ENCODE data around the gene ITM2B. TPM values are rescaled to one million over a fixed set of nuclear protein-coding genes. Genes with fewer than 3 reads are reported as not detected.
A peak's percentile ranks its signal among the peaks of the same experiment; 100 is the strongest.

Gene ITM2B
- total RNA-seq, 1 experiment from 2014 or later = 178 TPM

DNA sequence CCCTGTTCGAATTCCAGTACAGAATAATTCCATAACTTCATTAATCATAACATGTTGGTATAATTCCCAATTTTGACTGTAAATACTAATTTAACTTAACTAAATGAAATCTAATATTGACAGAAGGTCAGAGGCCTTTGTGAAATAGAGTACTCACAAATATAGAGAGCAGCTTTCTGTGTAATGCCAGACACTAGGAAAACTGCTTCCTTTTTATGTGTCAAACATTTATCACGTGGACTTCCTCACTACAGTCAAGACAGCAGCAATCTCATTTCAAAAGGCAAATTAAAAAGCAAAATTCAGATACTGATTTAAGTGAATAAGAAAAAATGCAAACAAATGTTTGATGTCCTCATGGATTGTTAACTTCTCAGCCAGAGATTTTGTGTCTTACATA lies 13.1 kb downstream of the ITM2B start:
- H3K4me1 Mint-ChIP-seq = no peaks in the 10 kb centered on the region
- CTCF ChIA-PET = no interaction called here
- POLR2A ChIA-PET = no interaction called here
- no peak for ATAC-seq
- H3K9me3 Mint-ChIP-seq = no peaks in the 10 kb centered on the region
- no peak for TF ChIP-seq ZNF416 (CRISPR knock-in tag; IDR thresholded peaks at IDR 0.05)
- TF ChIP-seq, protein P1, sequence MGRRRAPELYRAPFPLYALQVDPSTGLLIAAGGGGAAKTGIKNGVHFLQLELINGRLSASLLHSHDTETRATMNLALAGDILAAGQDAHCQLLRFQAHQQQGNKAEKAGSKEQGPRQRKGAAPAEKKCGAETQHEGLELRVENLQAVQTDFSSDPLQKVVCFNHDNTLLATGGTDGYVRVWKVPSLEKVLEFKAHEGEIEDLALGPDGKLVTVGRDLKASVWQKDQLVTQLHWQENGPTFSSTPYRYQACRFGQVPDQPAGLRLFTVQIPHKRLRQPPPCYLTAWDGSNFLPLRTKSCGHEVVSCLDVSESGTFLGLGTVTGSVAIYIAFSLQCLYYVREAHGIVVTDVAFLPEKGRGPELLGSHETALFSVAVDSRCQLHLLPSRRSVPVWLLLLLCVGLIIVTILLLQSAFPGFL (CRISPR knock-in tag; IDR thresholded peaks at IDR 0.05; ENCODE audit: borderline replicate concordance) = no peak
- no peak for TF ChIP-seq KAT7 (CRISPR knock-in tag; IDR thresholded peaks at IDR 0.05; ENCODE audit: borderline replicate concordance)
- no peak for TF ChIP-seq ZNF138 (CRISPR knock-in tag; conservative IDR thresholded peaks at IDR 0.05)
- TF ChIP-seq MXD4 (CRISPR knock-in tag; IDR thresholded peaks at IDR 0.05; ENCODE audit: borderline replicate concordance) = no peak
- TF ChIP-seq, protein P2, sequence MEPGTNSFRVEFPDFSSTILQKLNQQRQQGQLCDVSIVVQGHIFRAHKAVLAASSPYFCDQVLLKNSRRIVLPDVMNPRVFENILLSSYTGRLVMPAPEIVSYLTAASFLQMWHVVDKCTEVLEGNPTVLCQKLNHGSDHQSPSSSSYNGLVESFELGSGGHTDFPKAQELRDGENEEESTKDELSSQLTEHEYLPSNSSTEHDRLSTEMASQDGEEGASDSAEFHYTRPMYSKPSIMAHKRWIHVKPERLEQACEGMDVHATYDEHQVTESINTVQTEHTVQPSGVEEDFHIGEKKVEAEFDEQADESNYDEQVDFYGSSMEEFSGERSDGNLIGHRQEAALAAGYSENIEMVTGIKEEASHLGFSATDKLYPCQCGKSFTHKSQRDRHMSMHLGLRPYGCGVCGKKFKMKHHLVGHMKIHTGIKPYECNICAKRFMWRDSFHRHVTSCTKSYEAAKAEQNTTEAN (CRISPR knock-in tag; IDR thresholded peaks at IDR 0.05) = no peak
- TF ChIP-seq SOX15 (CRISPR knock-in tag; IDR thresholded peaks at IDR 0.05) = no peak
- TF ChIP-seq ELF4 (CRISPR knock-in tag; IDR thresholded peaks at IDR 0.05; ENCODE audit: low read depth) = no peak
- TF ChIP-seq, protein P3, sequence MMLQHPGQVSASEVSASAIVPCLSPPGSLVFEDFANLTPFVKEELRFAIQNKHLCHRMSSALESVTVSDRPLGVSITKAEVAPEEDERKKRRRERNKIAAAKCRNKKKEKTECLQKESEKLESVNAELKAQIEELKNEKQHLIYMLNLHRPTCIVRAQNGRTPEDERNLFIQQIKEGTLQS (CRISPR knock-in tag; conservative IDR thresholded peaks at IDR 0.05) = no peak
- TF ChIP-seq ZNF219 (CRISPR knock-in tag; IDR thresholded peaks at IDR 0.05; ENCODE audit: borderline replicate concordance) = no peak
- TF ChIP-seq, protein P4, sequence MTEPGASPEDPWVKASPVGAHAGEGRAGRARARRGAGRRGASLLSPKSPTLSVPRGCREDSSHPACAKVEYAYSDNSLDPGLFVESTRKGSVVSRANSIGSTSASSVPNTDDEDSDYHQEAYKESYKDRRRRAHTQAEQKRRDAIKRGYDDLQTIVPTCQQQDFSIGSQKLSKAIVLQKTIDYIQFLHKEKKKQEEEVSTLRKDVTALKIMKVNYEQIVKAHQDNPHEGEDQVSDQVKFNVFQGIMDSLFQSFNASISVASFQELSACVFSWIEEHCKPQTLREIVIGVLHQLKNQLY (CRISPR knock-in tag; IDR thresholded peaks at IDR 0.05) = no peak
- TF ChIP-seq ZNF423 (CRISPR knock-in tag; IDR thresholded peaks at IDR 0.05) = no peak
- TF ChIP-seq, protein P5, sequence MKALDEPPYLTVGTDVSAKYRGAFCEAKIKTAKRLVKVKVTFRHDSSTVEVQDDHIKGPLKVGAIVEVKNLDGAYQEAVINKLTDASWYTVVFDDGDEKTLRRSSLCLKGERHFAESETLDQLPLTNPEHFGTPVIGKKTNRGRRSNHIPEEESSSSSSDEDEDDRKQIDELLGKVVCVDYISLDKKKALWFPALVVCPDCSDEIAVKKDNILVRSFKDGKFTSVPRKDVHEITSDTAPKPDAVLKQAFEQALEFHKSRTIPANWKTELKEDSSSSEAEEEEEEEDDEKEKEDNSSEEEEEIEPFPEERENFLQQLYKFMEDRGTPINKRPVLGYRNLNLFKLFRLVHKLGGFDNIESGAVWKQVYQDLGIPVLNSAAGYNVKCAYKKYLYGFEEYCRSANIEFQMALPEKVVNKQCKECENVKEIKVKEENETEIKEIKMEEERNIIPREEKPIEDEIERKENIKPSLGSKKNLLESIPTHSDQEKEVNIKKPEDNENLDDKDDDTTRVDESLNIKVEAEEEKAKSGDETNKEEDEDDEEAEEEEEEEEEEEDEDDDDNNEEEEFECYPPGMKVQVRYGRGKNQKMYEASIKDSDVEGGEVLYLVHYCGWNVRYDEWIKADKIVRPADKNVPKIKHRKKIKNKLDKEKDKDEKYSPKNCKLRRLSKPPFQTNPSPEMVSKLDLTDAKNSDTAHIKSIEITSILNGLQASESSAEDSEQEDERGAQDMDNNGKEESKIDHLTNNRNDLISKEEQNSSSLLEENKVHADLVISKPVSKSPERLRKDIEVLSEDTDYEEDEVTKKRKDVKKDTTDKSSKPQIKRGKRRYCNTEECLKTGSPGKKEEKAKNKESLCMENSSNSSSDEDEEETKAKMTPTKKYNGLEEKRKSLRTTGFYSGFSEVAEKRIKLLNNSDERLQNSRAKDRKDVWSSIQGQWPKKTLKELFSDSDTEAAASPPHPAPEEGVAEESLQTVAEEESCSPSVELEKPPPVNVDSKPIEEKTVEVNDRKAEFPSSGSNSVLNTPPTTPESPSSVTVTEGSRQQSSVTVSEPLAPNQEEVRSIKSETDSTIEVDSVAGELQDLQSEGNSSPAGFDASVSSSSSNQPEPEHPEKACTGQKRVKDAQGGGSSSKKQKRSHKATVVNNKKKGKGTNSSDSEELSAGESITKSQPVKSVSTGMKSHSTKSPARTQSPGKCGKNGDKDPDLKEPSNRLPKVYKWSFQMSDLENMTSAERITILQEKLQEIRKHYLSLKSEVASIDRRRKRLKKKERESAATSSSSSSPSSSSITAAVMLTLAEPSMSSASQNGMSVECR (CRISPR knock-in tag; IDR thresholded peaks at IDR 0.05; ENCODE audit: borderline replicate concordance) = no peak
- TF ChIP-seq JAZF1 (CRISPR knock-in tag; IDR thresholded peaks at IDR 0.05) = no peak
- TF ChIP-seq, protein P6, sequence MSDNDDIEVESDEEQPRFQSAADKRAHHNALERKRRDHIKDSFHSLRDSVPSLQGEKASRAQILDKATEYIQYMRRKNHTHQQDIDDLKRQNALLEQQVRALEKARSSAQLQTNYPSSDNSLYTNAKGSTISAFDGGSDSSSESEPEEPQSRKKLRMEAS (CRISPR knock-in tag; IDR thresholded peaks at IDR 0.05) = no peak
- DNase-seq (ENCODE audit: low spot score) = no peak
- no peaks in the 10 kb centered on the region for H3K36me3 Mint-ChIP-seq
- H3K4me3 Mint-ChIP-seq = no peak overlapping the region
- no peak overlapping the region for H3K27ac Mint-ChIP-seq
- no peaks in the 10 kb centered on the region for H3K27me3 Mint-ChIP-seq (ENCODE audit: low read depth)

DNA sequence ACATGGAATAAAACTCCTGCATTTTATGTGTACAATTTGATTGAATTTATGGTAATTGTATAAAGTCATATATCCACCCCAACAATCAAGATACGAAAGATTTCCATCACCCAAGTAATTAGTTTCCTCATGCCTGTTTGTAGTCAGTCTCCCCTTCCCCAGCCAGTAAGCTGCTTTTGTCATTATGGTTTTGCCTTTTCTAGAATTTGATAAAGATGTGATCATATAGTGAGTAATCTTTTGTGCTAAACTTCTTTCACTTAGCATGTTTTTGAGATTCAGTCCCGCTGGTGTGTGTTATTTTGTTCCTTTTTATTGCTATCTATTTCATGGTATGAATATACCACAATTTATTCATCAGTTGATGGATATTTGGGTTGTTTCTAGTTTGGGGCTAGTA lies 16.0 kb downstream of the ITM2B start:
- Mint-ChIP-seq H3K27me3 (ENCODE audit: low read depth) (no peaks in the 10 kb centered on the region), H3K4me3 (no peak overlapping the region), H3K9me3 (no peaks in the 10 kb centered on the region), H3K27ac (peak overlapping the region; percentile 32; the same call in 1 of the 2 replicates), H3K36me3 (peaks cover 5% of the 10 kb centered on the region), H3K4me1 (no peaks in the 10 kb centered on the region)
- POLR2A ChIA-PET = no interaction called here
- DNase-seq (ENCODE audit: low spot score) = no peak
- no peak for ATAC-seq
- CTCF ChIA-PET = no interaction called here
- TF ChIP-seq, protein P5 (CRISPR knock-in tag; IDR thresholded peaks at IDR 0.05; ENCODE audit: borderline replicate concordance) = no peak
- TF ChIP-seq, protein P7, sequence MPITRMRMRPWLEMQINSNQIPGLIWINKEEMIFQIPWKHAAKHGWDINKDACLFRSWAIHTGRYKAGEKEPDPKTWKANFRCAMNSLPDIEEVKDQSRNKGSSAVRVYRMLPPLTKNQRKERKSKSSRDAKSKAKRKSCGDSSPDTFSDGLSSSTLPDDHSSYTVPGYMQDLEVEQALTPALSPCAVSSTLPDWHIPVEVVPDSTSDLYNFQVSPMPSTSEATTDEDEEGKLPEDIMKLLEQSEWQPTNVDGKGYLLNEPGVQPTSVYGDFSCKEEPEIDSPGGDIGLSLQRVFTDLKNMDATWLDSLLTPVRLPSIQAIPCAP (CRISPR knock-in tag; IDR thresholded peaks at IDR 0.05) = no peak
- TF ChIP-seq, protein P8, sequence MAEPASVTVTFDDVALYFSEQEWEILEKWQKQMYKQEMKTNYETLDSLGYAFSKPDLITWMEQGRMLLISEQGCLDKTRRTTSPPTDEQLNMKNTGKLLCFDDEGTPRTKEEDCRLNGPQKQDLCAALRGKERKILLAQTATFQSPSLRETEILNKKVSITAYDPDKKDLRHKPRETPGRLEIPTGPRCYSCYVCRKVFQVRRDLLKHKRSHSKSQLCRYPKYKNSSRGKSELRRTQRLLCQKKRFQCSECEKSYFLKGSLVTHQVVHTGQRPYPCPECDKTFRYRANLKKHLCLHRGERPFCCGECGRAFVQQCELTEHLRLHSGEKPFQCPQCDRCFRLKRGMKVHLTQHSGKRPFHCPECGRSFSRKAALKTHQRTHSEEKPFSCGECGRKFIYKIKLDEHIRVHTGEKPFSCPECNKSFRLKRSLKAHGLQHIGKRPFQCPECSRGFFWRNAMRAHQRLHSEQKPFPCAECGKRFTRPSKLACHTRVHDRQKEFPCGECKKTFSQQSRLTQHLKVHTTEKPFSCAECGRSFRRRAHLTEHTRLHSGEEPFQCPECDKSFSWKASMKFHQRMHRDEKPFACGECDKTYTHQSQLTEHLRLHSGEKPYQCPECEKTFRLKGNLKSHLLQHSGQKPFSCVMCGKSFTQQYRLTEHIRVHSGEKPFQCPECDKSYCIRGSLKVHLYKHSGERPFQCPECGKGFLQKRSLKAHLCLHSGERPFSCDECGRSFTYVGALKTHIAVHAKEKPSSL (CRISPR knock-in tag; conservative IDR thresholded peaks at IDR 0.05) = no peak
